Heart left ventricle (tissue), 13 donors: ENCODE measurements around the gene P3H3.

Experiments
- POLR2A ChIP-seq, 2 donors: fragments of 450-650 bp; IDR thresholded peaks; one replicate each; pipeline ENCODE4 v1.6.1; 2017; ENCODE audit warnings: antibody characterized with exemption in 2 of 2, mild to moderate bottlenecking in 2 of 2, moderate library complexity in 2 of 2
- TF ChIP-seq, protein P1 (sequence below), 12 donors: fragments of 200-600 bp; sonication (generic) in 4 of 12; IDR thresholded peaks; one replicate each; pipeline versions ENCODE4 v1.5.0 to v1.8.0; 2018 to 2022; ENCODE audit warnings: antibody characterized with exemption in 12 of 12, mild to moderate bottlenecking in 5 of 12
- donor health status: ischemic (EF 13 %, LVEDD 7.1; RV severe dilation, severe dysfunction).
- donor health status: DM: no; HTN: yes; CAD: no.
- donor health status: DM: no; HTN: no; CAD: no.
- donor health status: ischemic (EF 25% LVEDD 6.9; RV normal size, moderate dysfunction).
- donor health status: ischemic (EF 25% LVEDD 5.7; RV mildly dilated, moderate dysfunction).
- donor health status: ischemic (EF 35%, LVEDD 5.7; RV mildly dilated, moderate dysfunction).
- donor health status: nonischemic (EF 11% LVEDD 7.7; RV severe dilation, severe dysfunction).
- donor health status: DM: yes; HTN: yes; CAD: no.
- donor health status: PGD.
- donor health status: ischemic (EF 29% LVEDD 5.4; RV normal size, mild dysfunction).
- donor health status: nonischemic (EF 23%, LVEDD 6.1; RV moderate dilation, normal function).

GRCh38 chr12:6860942-6861341 is 32.7 kb downstream of the P3H3 start:
- TF ChIP-seq, protein P1, sequence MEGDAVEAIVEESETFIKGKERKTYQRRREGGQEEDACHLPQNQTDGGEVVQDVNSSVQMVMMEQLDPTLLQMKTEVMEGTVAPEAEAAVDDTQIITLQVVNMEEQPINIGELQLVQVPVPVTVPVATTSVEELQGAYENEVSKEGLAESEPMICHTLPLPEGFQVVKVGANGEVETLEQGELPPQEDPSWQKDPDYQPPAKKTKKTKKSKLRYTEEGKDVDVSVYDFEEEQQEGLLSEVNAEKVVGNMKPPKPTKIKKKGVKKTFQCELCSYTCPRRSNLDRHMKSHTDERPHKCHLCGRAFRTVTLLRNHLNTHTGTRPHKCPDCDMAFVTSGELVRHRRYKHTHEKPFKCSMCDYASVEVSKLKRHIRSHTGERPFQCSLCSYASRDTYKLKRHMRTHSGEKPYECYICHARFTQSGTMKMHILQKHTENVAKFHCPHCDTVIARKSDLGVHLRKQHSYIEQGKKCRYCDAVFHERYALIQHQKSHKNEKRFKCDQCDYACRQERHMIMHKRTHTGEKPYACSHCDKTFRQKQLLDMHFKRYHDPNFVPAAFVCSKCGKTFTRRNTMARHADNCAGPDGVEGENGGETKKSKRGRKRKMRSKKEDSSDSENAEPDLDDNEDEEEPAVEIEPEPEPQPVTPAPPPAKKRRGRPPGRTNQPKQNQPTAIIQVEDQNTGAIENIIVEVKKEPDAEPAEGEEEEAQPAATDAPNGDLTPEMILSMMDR (IDR thresholded peaks at IDR 0.05), result no peak
- TF ChIP-seq POLR2A (IDR thresholded peaks at IDR 0.05), result no peak
